NOMO-1 treated with dmso at 0.1 percent for 144 hours (cell line): Measurements from ENCODE around the gene DAB2.

Experiments
- DNase-seq: peaks from one replicate; lab custom pipeline; 2025; ENCODE audit not compliant: unreplicated experiment; lab: John Stamatoyannopoulos, UW

The DAB2 gene

DNA sequence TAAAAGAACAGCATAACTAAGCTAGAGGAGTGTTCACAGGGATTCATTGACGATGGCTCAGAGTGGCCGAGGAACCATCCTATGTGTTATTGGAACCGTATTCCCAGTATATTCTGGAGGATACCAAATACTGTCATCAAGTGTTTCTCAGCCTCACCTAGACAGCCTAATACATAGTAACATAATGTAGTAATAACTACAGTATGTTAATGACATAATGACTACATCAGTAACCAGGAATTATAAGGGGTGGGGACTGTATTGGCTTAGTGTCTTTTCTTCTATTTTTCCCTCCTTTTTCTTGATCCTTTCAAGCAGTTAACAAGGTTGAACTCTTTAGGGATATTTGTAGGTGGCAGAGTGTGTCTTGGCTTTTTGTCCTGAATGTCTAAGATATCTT is 33.8 kb downstream of the DAB2 start:
- no peak for DNase-seq

- DNase-seq: no peak
Measured at GRCh38 chr5:39387293-39387692, 37.5 kb downstream of the DAB2 start.

GRCh38 chr5:39384271-39384670 is 40.5 kb downstream of the DAB2 start:
- no peak for DNase-seq

GRCh38 chr5:39381376-39381775 is 43.4 kb downstream of the DAB2 start:
- no peak for DNase-seq

- DNase-seq: no peak
Measured at GRCh38 chr5:39379693-39380092, 45.1 kb downstream of the DAB2 start.

- no peak for DNase-seq
Measured at GRCh38 chr5:39377613-39378012, 47.2 kb downstream of the DAB2 start.

DNA sequence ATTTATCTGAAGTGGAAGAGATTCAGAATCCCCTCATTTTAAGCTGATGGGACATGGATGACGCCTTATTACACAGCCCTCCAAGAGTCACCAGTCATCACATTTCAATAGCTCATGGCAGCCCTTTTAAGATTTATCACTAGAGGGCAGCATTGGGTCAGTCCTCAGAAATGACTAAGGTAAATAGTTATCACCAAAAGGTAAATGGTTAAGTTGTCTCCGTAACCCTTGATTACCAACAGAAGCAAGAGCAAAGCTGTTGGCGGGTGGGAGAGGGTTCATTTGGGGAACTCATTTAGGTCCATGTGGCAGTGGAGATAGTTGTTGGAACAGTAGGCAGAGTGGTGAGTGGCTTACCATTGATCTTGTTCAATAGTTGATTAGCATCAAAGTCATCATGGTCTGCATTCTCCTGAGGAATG is 48.5 kb downstream of the DAB2 start:
- DNase-seq: peak; percentile 68

- DNase-seq: no peak
Measured at GRCh38 chr5:39373791-39374190, 51.0 kb downstream of the DAB2 start.

GRCh38 chr5:39371367-39371635 is 53.5 kb downstream of the DAB2 start:
- DNase-seq: no peak

GRCh38 chr5:39370555-39371366 is 54.0 kb downstream of the DAB2 start:
- no peak for DNase-seq

DNA sequence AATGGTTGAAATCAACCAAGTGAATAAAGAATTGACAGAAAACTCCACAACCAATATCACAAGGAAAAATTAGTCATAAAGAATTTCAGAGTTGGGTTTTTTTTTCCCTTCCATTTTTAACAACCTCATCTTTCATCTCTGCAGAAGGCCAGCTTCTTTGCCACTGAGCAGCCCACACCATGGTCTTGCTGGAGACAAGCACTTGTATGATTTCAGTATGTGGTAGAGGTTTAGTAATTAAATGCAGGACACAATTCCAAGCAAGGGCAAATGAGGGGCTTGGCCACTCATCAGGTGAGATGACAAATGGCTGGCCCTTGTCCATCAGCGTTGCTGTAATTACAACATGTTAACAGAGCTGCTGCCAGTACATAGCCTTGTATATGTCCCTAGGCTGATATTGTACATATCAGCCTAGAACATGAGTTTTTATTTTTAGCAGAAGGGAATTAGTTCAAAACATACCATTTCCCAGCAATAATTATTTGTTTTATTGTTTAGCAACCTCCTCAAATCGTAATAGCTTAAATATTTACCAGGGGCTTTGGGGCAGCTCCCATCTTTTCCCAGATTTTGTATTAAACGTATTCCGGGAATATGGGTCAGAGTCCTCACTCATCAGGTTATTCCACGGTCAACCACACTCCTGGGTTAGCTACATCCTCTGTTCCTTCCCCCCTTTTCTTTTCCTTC is 55.5 kb downstream of the DAB2 start:
- DNase-seq: no peak

GRCh38 chr5:39368116-39368515 is 56.7 kb downstream of the DAB2 start:
- DNase-seq: no peak

DNA sequence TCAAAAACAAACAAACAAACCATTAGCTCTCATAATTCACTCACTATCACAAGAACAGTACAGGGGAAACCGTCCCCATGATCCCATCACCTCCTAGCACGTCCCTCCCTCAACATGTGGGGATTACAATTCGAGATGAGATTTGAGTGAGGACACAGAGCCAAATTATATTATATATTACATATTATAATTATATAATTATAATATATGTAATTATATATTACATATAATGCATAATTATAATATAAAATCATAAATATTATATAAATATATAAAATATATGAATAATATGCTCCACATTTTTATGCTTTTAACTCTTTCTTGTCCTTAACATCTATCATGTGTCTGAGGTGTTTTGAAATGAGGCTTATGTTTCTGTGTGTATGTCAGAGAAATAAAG is 57.1 kb downstream of the DAB2 start:
- no peak for DNase-seq

- DNase-seq: no peak
Measured at GRCh38 chr5:39364367-39364766, 60.4 kb downstream of the DAB2 start, which contains the start of gene C9. C9 (minus strand) TSS chr5:39364495; CDS start chr5:39364464, 31 bp downstream.

- no peak for DNase-seq
Measured at GRCh38 chr5:39363217-39363616, 61.6 kb downstream of the DAB2 start.

- DNase-seq: no peak
Measured at GRCh38 chr5:39362646-39363045, 62.1 kb downstream of the DAB2 start.

DNA sequence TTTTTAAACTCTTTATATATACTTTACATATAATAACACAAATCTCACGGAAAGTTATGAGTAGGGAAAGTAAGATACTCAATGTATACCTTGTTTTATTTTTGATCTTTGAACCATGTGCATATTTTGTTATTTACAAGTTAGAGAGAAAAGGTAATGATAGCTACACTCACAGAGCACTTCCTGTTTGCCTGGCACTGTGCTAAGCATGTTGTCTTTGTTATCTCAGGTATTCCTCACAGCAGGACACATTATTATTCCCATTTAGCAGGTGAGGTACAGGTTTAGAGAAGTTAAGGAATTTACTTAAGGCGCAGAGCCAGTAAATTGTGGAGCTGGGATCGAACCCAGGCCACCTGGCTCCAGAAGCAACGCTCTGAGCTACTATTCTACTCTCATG is 63.5 kb downstream of the DAB2 start:
- no peak for DNase-seq

DNA sequence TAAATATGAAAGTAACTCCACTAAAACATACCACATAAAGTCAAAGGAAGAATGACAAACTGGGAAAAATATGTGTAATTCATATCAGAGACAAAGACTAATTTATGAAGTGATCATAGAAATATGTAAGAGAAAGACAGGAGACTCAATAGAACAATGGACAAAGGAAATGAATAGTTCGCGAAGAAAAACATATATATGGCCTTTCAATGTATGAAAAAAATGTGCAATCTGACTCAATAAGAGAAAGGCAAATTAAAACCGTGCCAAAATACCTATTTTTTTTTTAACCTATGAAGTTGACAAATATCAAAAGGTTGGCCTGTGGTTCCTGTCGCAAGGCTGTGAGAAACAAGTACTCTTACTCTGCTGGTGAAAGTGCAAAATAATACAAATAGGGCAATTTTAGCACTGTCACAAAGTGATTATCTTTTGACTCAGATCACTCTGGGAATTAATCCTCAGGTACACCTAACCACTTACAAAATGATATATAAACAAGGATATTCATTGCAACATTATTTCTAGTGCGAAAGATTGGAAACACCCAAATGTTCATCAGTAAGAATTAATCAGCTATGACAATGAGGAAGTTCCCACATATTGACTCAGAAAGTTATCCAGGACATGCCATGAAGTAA is 64.2 kb downstream of the DAB2 start:
- no peak for DNase-seq

DNA sequence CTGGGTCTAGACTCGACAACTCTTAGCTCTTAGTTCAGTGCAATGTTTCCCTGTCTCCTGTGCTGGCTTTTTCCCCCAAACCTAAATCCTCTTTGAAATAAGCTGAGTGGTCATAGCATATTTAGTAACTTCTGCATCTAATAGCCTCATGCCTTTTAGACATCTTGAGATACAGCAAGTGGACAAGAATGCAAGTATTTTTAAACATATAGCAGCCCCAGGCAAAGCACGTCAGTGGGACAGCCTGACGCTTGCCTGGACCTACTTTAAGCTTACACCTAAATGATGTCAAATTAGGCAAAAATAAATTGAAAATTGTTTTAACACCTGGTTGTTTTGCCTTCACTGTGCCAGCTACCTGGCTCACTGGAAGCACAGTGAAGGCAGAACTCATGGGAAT is 68.5 kb downstream of the DAB2 start:
- DNase-seq: no peak

GRCh38 chr5:39355324-39355723 is 69.5 kb downstream of the DAB2 start:
- DNase-seq: no peak

- no peak for DNase-seq
Measured at GRCh38 chr5:39353717-39354399, 70.9 kb downstream of the DAB2 start.

- DNase-seq: no peak
Measured at GRCh38 chr5:39352951-39353350, 71.8 kb downstream of the DAB2 start.
